OCI-LY7 (cell line): ENCODE measurements around the gene ZNF341.

Experiments used
- EZH2phosphoT487 ChIP-seq: fragments of 200-600 bp; sonication (generic); IDR thresholded peaks from 2 replicates; pipeline ENCODE4 v1.6.1; 2018; ENCODE audit warnings: low read depth, borderline replicate concordance, mild to moderate bottlenecking, mixed run types, antibody characterized with exemption, low read length, moderate library complexity, mixed read lengths
- TF ChIP-seq, protein P1 (sequence below): fragments of 200-600 bp; sonication (generic); conservative IDR thresholded peaks from 2 replicates; pipeline ENCODE4 v1.5.1; 2014; ENCODE audit warnings: mild to moderate bottlenecking, antibody characterized with exemption, low read length, moderate library complexity, mixed read lengths

DNA sequence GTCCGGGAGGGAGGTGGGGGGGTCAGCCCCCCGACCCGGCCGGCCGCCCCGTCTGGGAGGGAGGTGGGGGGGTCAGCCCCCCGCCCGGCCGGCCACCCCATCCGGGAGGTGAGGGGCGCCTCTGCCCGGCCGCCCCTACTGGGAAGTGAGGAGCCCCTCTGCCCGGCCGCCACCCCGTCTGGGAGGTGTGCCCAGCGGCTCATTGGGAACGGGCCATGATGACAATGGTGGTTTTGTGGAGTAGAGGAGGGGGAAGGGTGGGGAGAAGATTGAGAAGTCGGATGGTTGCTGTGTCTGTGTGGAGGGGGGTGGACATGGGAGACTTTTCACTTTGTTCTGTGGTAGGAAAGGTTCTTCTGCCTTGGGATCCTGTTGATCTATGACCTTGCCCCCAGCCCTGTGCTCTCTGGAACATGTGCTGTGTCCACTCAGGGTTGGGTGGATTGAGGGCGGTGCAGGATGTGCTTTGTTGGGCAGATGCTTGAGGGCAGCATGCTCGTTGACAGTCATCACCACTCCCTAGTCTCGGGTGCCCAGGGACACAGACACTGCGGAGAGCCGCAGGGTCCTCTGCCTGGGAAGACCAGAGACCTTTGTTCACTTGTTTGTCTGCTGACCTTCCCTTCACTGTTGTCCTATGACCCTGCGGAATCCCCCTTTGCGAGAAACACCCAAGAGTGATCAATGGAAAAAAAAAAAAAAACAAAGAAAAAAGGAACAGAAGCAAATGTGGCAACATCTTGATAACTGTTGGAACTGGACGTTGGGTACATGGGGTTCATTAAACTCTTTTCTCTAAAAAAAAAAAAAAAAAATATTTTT is 30.0 kb upstream of the ZNF341 start:
- TF ChIP-seq, protein P1, sequence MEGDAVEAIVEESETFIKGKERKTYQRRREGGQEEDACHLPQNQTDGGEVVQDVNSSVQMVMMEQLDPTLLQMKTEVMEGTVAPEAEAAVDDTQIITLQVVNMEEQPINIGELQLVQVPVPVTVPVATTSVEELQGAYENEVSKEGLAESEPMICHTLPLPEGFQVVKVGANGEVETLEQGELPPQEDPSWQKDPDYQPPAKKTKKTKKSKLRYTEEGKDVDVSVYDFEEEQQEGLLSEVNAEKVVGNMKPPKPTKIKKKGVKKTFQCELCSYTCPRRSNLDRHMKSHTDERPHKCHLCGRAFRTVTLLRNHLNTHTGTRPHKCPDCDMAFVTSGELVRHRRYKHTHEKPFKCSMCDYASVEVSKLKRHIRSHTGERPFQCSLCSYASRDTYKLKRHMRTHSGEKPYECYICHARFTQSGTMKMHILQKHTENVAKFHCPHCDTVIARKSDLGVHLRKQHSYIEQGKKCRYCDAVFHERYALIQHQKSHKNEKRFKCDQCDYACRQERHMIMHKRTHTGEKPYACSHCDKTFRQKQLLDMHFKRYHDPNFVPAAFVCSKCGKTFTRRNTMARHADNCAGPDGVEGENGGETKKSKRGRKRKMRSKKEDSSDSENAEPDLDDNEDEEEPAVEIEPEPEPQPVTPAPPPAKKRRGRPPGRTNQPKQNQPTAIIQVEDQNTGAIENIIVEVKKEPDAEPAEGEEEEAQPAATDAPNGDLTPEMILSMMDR = no peak
- no peak for TF ChIP-seq EZH2phosphoT487
